ENCODE results near the gene MAN2B2.

DNA sequence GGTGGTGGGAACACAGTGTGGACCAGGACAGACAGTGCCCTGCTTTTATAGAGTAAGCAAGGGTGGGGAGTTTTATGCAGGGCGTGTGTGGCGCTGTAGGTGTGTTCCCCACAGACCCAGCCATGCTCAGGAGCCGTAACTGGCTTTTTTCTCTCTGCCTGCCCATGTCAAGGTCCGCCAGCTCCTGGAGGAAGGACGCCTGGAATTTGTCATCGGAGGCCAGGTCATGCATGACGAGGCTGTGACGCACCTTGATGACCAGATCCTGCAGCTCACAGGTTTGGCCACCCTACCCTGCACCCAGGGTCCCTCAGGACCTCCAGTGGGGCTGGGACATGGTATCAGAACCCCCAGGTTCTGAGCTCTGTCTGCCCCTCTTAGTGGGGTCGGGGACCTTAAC is 3.2 kb downstream of the MAN2B2 start:
- TF ChIP-seq, protein P1, sequence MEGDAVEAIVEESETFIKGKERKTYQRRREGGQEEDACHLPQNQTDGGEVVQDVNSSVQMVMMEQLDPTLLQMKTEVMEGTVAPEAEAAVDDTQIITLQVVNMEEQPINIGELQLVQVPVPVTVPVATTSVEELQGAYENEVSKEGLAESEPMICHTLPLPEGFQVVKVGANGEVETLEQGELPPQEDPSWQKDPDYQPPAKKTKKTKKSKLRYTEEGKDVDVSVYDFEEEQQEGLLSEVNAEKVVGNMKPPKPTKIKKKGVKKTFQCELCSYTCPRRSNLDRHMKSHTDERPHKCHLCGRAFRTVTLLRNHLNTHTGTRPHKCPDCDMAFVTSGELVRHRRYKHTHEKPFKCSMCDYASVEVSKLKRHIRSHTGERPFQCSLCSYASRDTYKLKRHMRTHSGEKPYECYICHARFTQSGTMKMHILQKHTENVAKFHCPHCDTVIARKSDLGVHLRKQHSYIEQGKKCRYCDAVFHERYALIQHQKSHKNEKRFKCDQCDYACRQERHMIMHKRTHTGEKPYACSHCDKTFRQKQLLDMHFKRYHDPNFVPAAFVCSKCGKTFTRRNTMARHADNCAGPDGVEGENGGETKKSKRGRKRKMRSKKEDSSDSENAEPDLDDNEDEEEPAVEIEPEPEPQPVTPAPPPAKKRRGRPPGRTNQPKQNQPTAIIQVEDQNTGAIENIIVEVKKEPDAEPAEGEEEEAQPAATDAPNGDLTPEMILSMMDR (conservative IDR thresholded peaks at IDR 0.05; ENCODE audit: low read length), result no peak
- no peak for TF ChIP-seq EZH2phosphoT487 (IDR thresholded peaks at IDR 0.05; ENCODE audit: borderline replicate concordance, low read depth, low read length)
